NCI-H2227 (cell line): Measurements from ENCODE around the gene CACHD1.
A peak's percentile ranks its signal among the peaks of the same experiment; 100 is the strongest.

Experiments
- DNase-seq: peaks from one replicate; lab custom pipeline; 2025; ENCODE audit not compliant: unreplicated experiment; lab: John Stamatoyannopoulos, UW

Gene CACHD1

GRCh38 chr1:64546013-64546412 is 76.1 kb downstream of the CACHD1 start:
- no peak for DNase-seq

DNA sequence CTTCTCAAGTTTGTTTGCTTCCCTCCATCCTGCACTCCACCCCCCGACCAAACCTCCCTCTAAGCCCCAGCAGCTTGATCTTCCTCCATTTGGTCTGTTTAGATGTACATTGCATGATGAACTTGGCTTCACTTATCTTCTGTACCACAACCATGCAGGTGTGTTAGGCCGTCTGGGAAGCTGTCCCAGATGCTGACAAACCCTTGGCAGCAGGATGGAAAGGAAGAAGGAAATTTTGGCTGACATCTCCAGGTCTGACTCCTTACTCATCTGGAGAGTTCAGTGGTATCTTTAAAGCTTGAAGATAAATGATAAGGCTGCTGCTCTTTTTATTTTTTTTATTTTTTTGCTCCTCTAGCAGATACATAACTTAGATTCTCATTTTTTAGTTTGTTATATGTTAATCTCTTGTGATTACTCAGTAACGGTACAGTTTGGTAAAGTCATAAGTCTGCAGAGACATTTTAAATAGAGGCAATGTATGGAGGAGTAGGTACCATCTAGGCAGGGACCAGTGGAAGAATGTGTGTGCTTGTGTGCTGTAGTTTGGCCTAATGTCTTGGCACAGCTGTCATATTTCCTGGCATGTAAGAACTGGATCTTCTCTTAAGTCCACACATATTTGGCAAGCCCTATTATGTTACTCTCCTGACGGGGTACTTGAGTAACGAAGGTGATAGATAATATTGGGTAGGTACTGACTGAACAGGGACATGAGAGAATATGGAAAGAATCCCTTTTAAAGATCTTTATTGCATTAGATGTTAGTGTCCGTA is 79.7 kb downstream of the CACHD1 start:
- DNase-seq = no peak

DNA sequence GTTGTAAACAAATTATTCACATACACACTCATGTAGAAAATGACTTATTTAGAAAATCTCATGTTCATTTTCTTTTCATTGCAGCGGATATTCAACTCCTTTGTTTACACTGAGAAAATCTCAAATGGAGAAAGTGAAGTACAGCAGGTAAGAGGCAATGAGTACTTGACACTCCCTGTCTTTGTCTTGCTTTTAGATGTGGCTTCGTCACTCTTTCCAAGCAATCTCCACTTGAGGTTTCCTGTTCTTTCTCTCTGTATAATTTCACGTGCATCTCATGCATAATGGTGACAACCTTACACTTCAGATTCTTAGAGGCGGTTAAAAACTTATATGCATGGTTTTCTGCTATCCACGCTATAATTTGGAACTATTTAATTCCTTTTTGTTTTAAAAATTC is 80.6 kb downstream of the CACHD1 start:
- peak; percentile 31 for DNase-seq

DNA sequence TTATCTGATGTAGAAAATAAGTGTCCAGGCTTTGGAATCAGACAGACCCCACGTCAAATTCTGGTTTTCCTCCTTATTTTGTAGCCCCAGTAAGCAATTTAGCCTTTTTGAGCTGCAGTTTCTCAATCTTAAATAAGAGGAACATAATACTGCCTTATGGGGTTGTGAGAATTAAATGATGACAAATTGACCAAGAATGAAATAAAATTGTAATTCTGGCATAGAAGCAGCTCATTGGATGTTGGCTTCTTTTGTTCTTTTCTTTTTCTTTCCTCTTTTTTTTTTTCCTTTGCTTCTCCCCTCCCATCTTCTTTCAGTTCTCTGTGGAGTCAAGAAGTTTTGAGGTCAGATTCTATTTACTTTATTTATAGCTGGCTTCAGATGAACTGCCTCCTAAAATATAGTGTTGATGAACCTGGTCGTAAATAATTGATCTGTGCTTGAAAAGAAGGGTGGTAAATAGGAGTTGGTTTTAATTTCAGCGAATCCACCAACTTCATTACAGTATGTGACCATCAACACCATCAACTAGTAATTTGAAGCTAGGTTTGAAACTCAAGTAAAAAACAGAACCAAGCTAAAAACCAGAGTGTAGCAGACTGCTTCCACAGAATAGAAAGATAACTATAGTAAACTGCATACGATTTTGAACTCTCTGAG is 81.1 kb downstream of the CACHD1 start:
- DNase-seq = no peak

- no peak for DNase-seq
These were observed 83.4 kb downstream of the CACHD1 start for GRCh38 chr1:64553285-64553684.

GRCh38 chr1:64555947-64556346 is 86.0 kb downstream of the CACHD1 start:
- DNase-seq = no peak

GRCh38 chr1:64561993-64562392 is 92.1 kb downstream of the CACHD1 start:
- DNase-seq = no peak

DNA sequence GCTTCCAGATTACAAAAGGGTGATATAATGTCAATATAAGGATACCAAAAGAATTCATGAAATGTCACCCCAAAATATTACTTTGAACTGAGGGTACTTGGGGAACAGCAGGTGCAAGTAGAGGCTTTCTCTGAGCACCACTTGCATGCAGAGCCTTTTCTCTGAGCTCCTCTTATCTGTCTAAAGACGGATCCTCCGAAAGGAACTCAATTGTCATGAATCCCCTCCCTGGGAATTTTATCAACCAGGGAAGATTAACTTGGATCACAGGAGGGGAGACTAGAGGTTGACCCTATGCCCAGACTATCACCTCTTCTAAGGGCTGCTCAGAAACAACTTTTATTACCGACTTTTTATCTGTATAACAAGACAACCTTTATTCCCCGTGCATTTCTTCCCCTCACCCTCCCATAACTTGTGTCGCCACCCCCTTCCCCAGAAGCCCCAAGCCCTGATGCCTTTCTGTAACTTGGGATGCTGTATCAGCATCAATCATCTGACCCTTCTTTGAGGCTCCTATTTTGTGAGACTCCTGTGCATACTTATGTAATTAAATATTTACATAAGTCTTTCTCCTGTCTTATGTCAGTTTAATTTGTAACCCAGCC is 94.1 kb downstream of the CACHD1 start:
- no peak for DNase-seq

GRCh38 chr1:64564891-64565290 is 95.0 kb downstream of the CACHD1 start:
- DNase-seq = no peak

DNA sequence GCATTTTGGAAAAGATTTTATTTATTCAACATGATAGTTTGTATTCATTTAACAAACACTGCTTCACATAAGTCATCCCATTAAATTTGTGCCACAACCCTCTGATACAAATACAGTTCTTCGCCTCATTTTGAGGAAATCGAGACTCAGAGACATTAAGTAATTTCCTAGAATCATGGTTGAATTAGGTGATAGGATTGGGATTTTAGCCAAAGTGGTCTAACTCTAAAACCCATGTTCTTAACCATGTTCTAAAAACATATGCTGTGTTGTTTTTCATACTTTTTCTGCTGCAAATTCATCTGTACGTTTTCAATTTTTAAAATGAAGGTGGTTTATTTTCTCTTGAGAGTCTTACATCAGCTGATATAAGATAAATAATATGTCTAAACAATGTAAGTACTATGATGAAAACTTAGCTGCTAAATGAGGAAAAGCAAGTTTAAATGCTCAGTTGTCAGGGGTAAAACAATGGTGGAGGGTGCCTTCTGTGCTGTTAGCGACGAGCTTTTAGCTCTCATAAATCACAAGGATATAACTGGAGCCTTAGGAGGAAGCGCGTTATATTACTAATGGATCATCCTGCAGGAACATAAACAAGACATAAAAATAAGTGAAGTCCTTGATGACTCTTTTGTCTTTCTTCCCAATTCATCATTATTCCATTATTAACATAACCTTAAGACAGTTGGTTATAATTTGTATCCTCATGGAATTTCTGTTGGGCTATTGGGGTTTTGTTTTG is 97.7 kb downstream of the CACHD1 start:
- no peak for DNase-seq

DNA sequence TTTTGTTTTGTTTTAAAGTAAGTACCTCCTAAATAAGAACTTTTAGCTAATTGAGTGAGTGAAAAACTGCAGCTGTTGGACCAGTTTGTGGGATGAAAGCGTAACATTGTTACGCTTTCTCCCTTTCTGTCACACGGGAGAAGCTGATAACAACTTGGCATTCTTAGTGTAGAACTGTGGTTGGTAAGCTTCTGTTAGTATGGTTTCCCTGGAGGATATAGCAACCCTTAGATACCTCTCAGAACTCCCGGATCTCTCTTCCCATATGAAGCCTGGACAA is 98.2 kb downstream of the CACHD1 start:
- no peak for DNase-seq

GRCh38 chr1:64569411-64569810 is 99.5 kb downstream of the CACHD1 start:
- DNase-seq = no peak

DNA sequence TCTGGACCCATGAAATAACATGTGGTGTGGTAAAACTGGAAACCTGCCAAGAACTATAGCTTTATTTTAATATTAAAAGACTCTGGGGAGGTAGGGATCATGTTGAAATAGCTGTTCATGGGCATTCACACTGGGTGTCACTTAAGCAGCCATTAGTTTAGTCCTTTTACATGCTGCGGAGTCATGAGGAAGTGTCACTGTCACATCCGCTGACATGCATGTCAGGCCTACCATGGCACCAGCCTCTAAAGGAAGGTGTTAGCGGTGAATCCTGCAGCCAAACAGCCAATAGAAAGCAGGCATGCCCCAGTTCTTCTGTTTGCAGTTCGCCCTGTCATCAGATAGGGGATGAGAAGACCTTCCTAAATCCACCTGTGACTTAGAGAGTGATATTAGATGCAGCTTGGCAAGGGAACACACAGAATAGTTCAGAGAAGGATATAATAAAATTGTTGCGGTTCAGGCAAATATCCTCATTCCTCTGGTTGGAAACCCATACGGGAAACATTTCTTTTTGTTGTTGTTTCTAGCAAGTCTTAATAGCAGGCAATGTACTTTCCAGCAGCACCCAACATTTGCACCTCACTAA is 100.4 kb downstream of the CACHD1 start:
- DNase-seq = no peak

DNA sequence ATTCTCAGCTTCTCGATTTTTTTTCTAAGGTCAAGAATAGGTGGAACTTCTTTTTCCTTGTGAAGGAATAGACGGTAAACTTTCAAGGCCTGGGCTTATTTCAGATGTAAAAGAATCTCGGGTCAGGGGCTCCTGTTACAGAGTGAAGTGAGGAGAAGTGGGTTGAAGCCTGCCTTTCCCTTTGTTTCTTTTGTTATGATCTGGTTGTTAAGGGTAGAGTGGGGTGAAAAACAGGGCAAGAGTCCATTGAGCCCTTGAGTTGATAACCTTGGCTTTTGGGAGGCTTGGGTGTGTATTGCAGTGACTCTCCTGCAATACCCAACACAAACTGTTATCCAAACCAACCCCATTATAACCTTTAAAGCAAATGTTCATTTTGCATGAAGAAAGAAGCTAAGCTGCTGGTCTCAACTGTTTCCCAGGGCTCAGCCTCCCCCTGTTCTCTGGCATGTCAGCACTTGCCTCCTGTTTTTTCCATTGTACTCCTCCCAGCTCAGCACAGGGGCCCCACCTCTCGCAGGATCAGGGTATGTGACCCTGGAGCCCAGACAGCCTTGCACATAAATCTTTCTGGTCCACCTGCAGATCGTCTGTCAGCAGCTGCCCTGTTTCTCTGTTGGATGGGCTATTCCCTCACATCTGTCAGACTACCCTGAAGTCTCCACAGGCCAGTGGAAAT is 102.4 kb downstream of the CACHD1 start:
- peak; percentile 54 for DNase-seq

DNA sequence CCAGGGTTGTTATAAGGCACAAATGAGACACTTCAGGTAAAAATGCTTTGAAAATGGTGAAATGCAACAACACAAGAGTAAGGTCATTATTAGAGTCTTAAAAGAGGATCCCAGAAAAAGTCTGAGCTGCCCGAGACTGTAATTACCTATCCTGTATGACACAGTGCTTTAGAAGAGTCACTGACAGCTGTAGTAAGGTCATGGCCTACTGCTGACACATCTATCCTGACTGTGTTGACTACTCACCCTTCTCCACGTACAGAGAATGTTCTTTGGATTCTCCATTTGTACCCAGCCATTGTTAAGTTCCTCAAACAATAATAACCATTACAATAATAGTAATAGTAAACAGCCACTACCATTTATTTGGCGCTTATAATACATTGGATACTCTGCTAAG is 104.4 kb downstream of the CACHD1 start:
- DNase-seq = no peak

DNA sequence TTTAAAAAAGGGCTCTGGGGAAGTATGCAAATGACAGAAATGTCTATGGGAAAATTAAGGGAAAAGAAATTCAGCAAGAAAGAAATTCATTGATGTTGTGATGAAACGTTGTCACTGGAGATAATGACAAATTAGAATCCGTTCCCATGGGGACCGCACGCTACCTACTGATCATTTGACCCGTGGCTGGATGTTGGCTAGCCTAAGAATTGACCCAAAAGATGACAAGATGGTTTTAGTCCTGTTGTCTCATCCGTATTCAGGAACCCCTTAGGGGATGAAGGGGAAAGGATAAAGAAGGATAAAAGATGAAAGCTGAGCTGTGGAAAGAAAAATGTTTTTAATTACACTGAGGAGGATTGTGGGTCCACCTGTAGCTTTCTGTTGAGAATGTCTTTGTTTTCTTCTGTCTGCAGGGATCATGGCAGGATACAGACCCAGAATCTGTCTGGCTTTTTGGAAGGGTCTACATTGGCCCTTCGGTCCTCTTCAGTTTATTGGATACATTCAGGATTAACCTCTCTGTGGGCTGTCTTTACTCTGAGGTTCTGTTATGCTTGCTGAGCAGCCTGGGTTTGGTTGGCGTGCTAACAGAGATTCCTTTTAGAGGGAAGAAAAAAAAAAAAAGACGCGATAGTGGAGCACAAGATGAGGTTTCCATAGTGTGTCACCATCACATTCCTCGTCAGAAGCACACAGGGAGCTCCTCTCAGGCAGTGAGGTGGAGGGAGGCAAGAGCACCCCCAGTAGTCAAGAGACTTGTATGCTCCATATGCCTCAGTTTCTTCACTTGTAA is 106.2 kb downstream of the CACHD1 start:
- no peak for DNase-seq

DNA sequence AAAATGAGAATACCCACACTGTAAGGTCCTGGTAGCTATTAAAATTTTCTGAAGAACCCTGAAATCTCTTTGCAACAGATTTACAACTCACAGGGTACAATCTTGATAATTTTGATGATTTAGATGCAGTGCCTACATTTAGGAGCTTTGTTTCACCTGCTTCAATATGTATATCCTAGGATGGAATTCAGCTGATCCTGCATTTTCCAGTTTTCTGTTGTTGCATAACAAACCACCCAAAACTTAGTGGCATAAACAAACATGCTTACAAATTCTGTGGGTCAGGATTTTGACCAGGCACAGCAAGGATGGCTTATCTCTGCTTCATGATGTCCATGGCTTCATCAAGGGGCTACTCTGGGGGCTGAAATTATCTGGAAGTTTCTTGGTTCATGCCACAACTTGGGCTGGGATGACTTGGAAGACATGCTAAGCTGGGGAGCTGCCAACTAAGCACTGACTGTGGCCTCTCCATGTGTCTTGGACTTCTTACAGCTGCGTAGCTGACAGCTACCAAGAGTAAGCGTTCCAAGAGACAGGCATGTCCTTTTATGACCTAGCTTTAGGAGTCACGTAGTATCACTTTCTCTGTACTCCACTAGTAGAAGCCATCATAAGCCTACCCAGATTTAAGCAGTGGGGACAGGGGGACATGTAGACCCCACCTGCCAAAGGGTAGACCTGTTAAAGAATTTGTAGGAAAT is 108.5 kb downstream of the CACHD1 start:
- DNase-seq = no peak

GRCh38 chr1:64579767-64580166 is 109.8 kb downstream of the CACHD1 start:
- DNase-seq = no peak

- no peak for DNase-seq
These were observed 111.4 kb downstream of the CACHD1 start for GRCh38 chr1:64581135-64581842.
